HEK293T (cell line): Measurements from ENCODE around the gene ASNSD1.

Experiments
- CTCF ChIA-PET: fragments of 350-600 bp; formaldehyde crosslinking; extraction: SDS; loops from one replicate; lab custom pipeline; 2021; ENCODE audit warnings: antibody characterized with exemption, inconsistent platforms; lab: Yijun Ruan, JAX
- POLR2A ChIA-PET: fragments of 350-600 bp; formaldehyde crosslinking; extraction: SDS; loops from one replicate; lab custom pipeline; 2020; ENCODE audit warnings: antibody characterized with exemption, inconsistent platforms; lab: Yijun Ruan, JAX
- DNase-seq: peaks from one replicate; pipeline ENCODE4 v3.0.0; 2012; ENCODE audit warnings: mixed read lengths; ENCODE audit errors: extremely low spot score
- ARNT ChIP-seq: fragments of 450-650 bp; IDR thresholded peaks from 2 replicates; pipeline ENCODE4 v1.6.1; 2017; ENCODE audit warnings: mild to moderate bottlenecking
- BHLHE40 ChIP-seq: fragments of 450-650 bp; IDR thresholded peaks from 2 replicates; pipeline ENCODE4 v1.6.1; 2016; ENCODE audit warnings: mild to moderate bottlenecking, moderate library complexity, borderline replicate concordance
- CTBP1 ChIP-seq: fragments of 450-650 bp; IDR thresholded peaks from 2 replicates; pipeline ENCODE4 v1.6.1; 2016; ENCODE audit warnings: borderline replicate concordance
- ELF4 ChIP-seq: fragments of 450-650 bp; IDR thresholded peaks from 2 replicates; pipeline ENCODE4 v1.6.1; 2017; ENCODE audit warnings: antibody characterized with exemption
- FOXA1 ChIP-seq: fragments of 450-650 bp; IDR thresholded peaks from 2 replicates; pipeline ENCODE4 v1.6.1; 2016; ENCODE audit warnings: mild to moderate bottlenecking
- FOXK2 ChIP-seq: fragments of 450-650 bp; IDR thresholded peaks from 2 replicates; pipeline ENCODE4 v1.6.1; 2016; ENCODE audit warnings: mild to moderate bottlenecking
- FOXM1 ChIP-seq: fragments of 450-650 bp; IDR thresholded peaks from 2 replicates; pipeline ENCODE4 v1.6.1; 2017; ENCODE audit warnings: mild to moderate bottlenecking, borderline replicate concordance
- HDGF ChIP-seq: fragments of 450-650 bp; IDR thresholded peaks from 2 replicates; pipeline ENCODE4 v1.6.1; 2017; ENCODE audit warnings: antibody characterized with exemption, borderline replicate concordance
- L3MBTL2 ChIP-seq: fragments of 450-650 bp; conservative IDR thresholded peaks from 2 replicates; pipeline ENCODE4 v1.6.1; 2016; ENCODE audit warnings: mild to moderate bottlenecking
- LEF1 ChIP-seq: fragments of 450-650 bp; IDR thresholded peaks from 2 replicates; pipeline ENCODE4 v1.6.1; 2017; ENCODE audit warnings: mild to moderate bottlenecking, borderline replicate concordance
- NFRKB ChIP-seq: fragments of 450-650 bp; IDR thresholded peaks from 2 replicates; pipeline ENCODE4 v1.6.1; 2016; ENCODE audit warnings: mild to moderate bottlenecking, moderate library complexity
- PKNOX1 ChIP-seq: fragments of 450-650 bp; IDR thresholded peaks from 2 replicates; pipeline ENCODE4 v1.6.1; 2016
- SP1 ChIP-seq: fragments of 450-650 bp; IDR thresholded peaks from 2 replicates; pipeline ENCODE4 v1.6.1; 2017
- SUZ12 ChIP-seq: fragments of 450-650 bp; IDR thresholded peaks from 2 replicates; pipeline ENCODE4 v1.6.1; 2016; ENCODE audit warnings: mild to moderate bottlenecking
- TARDBP ChIP-seq: fragments of 450-650 bp; IDR thresholded peaks from 2 replicates; pipeline ENCODE4 v1.6.1; 2016
- ZNF384 ChIP-seq: fragments of 450-650 bp; IDR thresholded peaks from 2 replicates; pipeline ENCODE4 v1.6.1; 2016

ASNSD1 gene

GRCh38 chr2:189661148-189661956, at the start of gene ASNSD1:
Gene ASNSD1, plus strand, starts transcription at chr2:189661459. Its CDS starts 4,674 bp downstream, at chr2:189666133.
- peak; percentile 98 for DNase-seq
- ChIA-PET CTCF (interaction anchor here (0.7 to 1.0 kb wide), 7 partner anchors 10 to 81 kb away, joined by 3 to 4 read pairs (median 3); partner anchors contain the start of gene SLC40A1), POLR2A (interaction anchor here (0.6 to 2.9 kb wide), 8 partner anchors 10 to 1566 kb away, joined by 3 to 14 read pairs (median 3); partner anchors contain the start of genes ORMDL1, OSGEPL1 and PMS1)
- peak; percentile 78 for TF ChIP-seq FOXK2
- no peak for TF ChIP-seq TARDBP
- no peak; the same call in 1 of the 2 replicates for TF ChIP-seq CTBP1
- peak; percentile 97 for TF ChIP-seq L3MBTL2

DNA sequence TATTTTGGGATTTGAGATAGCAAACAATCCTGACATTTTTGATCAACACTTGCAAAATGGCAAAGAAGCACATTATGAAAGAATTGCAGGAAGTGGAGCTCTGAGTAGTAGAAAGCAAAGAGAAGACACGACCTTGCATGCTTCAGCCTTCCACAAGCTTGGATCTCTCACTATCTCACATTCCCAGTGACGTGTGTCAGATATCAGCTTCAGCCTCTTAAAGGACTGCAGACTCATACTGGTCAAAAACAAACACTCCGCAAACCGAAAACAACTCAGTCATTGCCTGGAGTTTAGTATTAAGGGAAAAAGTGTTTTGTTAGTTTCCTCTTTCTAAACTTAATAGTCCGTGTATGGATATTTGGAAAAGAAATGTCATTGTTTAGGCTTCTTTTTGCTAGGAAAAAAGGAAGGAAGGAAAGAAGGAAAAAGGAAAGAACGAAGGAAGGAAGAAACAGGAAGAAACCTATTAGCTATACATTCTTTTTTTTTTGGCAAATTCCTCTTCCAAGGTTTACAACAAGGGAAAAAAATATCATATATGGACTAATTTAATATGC, 48.1 kb upstream of the ASNSD1 start:
- ChIA-PET CTCF (interaction anchor here (0.8 kb wide), 1 partner anchor 12 kb away, joined by 4 read pairs; no protein-coding TSS in a partner anchor), POLR2A (interaction anchor here (1.6 kb wide), 1 partner anchor 33 kb away, joined by 3 read pairs; the partner anchor contains the start of gene SLC40A1)
- DNase-seq: peak; percentile 32
- TF ChIP-seq ARNT (no peak), L3MBTL2 (no peak), FOXA1 (no peak), PKNOX1 (peak; percentile 9; the same call in 1 of the 2 replicates)

DNA sequence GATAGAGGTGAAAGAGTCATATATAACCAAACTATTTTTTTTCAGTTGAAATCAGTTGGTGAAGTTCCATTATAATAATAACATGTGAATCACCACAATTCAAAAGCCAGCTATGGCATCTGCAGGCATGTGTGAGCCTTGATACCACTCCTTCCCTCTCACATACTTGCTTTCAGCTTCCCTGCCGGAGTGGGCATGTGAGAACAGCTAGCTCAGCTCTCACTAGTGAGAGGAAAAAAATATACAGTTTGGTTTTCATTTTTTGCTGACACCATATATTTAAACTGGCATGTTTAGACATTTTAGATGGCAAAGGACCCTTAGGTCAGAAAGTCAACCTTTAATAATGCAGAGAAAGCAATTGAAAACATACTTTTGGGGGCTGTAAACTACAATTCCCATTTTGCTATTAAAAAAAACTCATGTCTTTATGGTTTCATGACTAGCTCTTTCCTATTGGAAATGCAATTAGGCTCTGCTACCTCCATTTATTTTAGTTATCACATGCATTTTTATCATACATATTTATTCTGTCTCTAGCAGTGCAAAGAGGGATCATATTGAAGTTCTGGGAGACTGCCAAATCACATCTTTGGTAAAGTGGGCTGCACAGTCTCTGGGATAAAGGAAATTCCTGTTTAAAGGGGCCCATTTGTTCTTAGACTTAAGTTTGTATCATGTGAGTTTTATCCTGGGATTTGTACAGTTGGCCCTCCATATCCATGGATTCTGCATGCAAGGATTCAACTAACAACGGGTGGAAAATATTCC, 47.4 kb upstream of the ASNSD1 start:
- POLR2A ChIA-PET: interaction anchor here (1.6 kb wide), 1 partner anchor 34 kb away, joined by 3 read pairs; the partner anchor contains the start of gene SLC40A1
- no peak for DNase-seq
- TF ChIP-seq PKNOX1 (no peak), NFRKB (no peak), LEF1 (no peak), SUZ12 (no peak), BHLHE40 (no peak)
- CTCF ChIA-PET: interaction anchor here (0.8 kb wide), 1 partner anchor 11 kb away, joined by 4 read pairs; no protein-coding TSS in a partner anchor

GRCh38 chr2:189614585-189614984, 46.7 kb upstream of the ASNSD1 start:
- ChIA-PET CTCF (interaction anchor here (0.6 kb wide), 1 partner anchor 141 kb away, joined by 3 read pairs; no protein-coding TSS in a partner anchor), POLR2A (interaction anchor here (0.6 kb wide), 1 partner anchor 34 kb away, joined by 3 read pairs; the partner anchor contains the start of gene SLC40A1)
- TF ChIP-seq LEF1 (no peak), ARNT (no peak), TARDBP (no peak), NFRKB (no peak), ZNF384 (no peak), SUZ12 (no peak)
- DNase-seq: no peak

GRCh38 chr2:189618197-189618596, 43.1 kb upstream of the ASNSD1 start:
- DNase-seq: no peak
- POLR2A ChIA-PET: no interaction called here
- TF ChIP-seq BHLHE40: no peak
- no peak for TF ChIP-seq CTBP1
- TF ChIP-seq ELF4: no peak
- TF ChIP-seq SUZ12: no peak
- TF ChIP-seq ZNF384: no peak
- no peak for TF ChIP-seq ARNT
- TF ChIP-seq FOXK2: no peak
- TF ChIP-seq FOXA1: no peak
- no peak for TF ChIP-seq SP1
- TF ChIP-seq HDGF: no peak
- TF ChIP-seq NFRKB: no peak
- no peak for TF ChIP-seq FOXM1
- TF ChIP-seq TARDBP: no peak
- TF ChIP-seq L3MBTL2: no peak
- TF ChIP-seq LEF1: no peak
- TF ChIP-seq PKNOX1: no peak
- CTCF ChIA-PET: no interaction called here

GRCh38 chr2:189621781-189622180, 39.5 kb upstream of the ASNSD1 start:
- DNase-seq: no peak
- TF ChIP-seq ARNT (no peak), HDGF (no peak), FOXK2 (no peak), ZNF384 (no peak), NFRKB (no peak), L3MBTL2 (no peak), ELF4 (no peak), CTBP1 (no peak), FOXA1 (no peak), BHLHE40 (no peak), SP1 (no peak), SUZ12 (no peak), TARDBP (no peak), FOXM1 (no peak), PKNOX1 (no peak), LEF1 (no peak)
- POLR2A ChIA-PET: no interaction called here
- CTCF ChIA-PET: no interaction called here
